ENCODE data around the gene RAE1.

Gene RAE1

DNA sequence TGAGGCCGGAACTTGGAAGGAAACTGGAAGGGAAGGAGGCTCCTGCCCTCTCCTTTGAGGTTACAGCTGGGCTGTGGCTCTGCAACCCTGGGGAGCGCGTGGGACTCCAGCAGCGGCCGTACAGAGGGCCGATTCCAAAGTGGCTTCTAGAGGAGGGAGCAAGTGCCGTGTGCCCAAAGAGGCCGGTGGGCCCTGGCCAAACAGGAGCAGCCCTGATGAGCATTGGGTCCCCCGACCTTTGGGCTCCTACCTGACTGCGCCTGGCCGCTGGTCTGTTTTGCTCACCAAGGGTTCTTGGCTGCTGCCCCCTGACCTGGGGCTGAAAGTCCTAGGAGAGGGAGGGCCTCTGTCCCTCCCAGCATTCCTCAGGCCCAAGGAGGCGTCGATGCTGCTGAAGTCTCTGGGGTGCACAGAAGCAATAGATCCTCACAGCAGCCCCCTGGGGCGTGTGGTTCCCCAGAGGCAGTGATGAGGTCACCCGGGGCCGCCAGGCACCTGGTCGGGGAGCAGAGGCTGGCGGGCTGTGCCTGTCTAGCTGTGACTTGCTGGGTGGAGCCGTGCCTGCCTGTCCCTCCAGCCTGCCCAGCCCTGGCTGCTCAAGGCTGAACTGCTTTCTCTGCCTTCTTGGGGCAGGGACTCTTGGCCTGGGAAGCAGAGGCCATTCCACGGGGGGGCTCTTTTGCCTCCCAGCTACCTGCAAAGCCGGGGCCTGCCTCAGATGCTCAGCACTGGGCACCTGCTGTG is 49.9 kb downstream of the RAE1 start:
- DNase-seq (ENCODE audit: low read depth): no peak

DNA sequence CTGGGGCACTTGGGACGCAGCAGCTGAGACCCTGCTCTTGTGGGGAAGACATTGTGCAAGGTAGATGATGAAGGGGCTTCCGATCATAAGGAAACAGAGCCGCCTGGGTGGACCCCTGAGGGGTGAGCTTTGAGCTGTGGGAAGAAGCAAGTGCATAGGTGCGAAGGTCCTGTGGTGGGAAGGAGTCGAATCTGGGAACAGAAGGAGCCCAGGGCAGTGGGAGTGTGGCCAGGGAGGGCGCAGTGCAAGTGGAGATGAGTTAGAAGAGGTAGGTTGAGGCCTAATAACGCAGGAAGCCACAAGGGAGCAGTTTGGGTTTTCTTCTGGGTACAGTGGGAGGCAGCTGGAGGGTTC is 50.5 kb downstream of the RAE1 start:
- no peak for DNase-seq (ENCODE audit: low read depth)

GRCh38 chr20:57402206-57403125 is 51.4 kb downstream of the RAE1 start:
- no peak for DNase-seq (ENCODE audit: low read depth)

DNA sequence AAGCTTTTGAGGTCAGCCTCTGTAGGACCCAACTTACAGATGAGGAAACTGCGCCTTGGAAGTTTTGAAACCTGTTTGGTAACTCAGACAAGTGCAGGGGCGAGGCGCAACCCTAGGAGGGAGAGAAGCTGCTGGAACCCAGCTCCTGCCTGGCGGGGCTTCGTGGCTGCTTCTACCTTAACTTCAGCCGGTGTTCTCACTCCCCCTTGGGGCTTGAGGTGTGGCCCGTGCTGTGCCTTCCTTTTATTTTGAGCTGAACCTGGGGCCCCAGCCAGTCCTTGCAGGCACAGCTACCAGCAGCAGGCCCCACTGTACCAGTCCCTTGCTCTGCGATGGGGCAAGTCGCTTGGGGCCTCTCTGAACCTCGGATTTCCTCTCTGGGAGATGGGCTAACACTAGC is 52.2 kb downstream of the RAE1 start:
- no peak for DNase-seq (ENCODE audit: low read depth)

DNA sequence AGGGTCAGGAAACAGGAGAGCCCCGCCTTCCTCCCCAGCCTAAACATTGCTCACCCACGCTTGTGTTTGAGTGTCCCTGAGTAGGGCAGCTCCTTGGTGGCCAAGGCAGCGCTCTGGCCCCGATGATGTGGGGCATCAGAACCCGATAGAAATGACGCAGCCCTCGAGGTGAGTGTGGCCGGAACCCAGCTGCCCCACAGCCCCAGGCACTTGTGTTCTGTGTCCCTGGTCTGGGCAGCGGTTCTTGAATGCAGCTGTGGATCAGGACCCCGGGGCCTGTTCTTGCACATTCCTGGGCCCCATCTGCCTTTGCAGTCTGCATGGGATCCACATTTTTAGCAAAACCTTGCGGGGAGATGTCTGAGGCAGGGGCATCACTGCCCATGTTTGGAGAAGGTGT is 53.0 kb downstream of the RAE1 start:
- no peak for DNase-seq (ENCODE audit: low read depth)

DNA sequence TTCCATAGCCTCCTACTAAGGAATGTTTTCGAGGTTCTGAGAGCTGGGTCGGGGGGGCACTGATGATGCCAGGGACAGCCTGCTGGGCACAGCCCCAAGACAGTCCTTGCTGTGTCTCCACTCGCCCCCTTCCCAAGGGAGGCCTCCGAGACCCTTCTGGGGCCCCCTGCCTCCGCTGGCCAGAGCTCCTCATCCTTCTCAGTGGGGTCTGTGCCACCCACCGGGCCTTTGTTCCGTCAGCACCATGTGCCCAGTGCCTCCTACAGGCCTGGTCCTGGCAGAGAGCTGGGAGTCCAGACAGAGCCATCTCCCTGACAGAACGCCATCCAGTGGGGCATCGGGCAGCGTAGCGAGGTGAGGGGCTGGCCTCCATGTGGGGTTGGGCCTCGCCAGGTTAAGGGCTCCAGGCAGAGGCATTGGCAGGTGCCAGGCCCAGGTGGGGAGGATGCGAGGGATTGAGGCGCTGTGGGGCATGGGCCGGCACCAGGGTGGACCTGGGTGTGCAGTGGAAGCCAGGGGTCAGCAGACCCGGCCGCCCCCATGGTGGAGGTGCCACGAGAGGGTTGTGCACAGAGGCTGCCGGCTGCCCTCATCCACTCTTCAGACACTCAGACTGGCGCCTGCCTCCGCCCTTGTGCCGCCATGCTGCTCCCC is 53.5 kb downstream of the RAE1 start:
- no peak for DNase-seq (ENCODE audit: low read depth)

- DNase-seq (ENCODE audit: low read depth): no peak
Measured at GRCh38 chr20:57405236-57406016, 54.4 kb downstream of the RAE1 start.

DNA sequence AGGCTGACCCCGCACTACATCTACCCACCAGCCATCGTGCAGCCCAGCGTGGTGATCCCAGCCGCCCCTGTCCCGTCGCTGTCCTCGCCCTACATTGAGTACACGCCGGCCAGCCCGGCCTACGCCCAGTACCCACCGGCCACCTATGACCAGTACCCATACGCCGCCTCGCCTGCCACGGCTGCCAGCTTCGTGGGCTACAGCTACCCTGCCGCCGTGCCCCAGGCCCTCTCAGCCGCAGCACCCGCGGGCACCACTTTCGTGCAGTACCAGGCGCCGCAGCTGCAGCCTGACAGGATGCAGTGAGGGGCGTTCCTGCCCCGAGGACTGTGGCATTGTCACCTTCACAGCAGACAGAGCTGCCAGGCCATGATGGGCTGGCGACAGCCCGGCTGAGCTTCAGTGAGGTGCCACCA is 56.5 kb downstream of the RAE1 start:
- DNase-seq (ENCODE audit: low read depth): no peak

GRCh38 chr20:57408131-57408530 is 57.1 kb downstream of the RAE1 start:
- no peak for DNase-seq (ENCODE audit: low read depth)

- no peak for DNase-seq (ENCODE audit: low read depth)
Measured at GRCh38 chr20:57408536-57409233, 57.6 kb downstream of the RAE1 start.

- DNase-seq (ENCODE audit: low read depth): no peak
Measured at GRCh38 chr20:57409316-57409671, 58.2 kb downstream of the RAE1 start.

DNA sequence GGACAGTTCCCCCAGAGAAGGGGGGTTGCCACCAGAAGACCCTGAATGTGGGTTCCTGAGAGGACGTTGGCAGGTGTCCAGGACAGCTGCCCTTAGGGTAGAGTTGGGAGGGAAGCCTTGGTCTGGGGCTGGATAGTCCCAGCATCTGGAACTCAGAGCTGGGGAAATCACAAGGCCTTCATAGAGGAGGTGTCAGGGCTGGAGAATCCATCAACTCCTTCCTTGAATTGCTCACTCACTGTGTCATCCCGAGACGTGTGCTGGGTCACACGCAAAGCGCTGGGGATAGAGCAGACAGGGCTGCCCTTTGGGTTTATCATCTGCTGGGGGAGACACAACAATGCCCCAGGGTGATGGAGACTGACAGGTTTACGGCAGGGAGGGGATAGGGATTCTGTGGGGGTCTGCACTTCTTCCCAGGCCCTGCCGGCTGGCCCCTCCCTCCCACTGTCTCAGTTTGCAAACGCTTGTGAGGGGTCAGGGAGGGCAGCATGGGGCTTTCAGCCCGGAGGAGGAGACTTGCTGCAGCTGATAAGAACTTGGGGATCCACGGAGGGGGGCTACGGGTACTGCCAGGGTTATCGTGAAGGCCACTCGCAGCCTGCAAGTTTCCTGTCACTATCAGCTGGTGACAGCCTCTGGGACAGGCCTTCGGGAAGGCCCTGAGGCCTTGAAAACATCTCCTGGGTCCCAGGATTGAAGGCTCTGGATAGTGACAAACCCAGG is 58.8 kb downstream of the RAE1 start:
- no peak for DNase-seq (ENCODE audit: low read depth)

GRCh38 chr20:57410398-57410920 is 59.4 kb downstream of the RAE1 start:
- no peak for DNase-seq (ENCODE audit: low read depth)

GRCh38 chr20:57410924-57411323 is 59.9 kb downstream of the RAE1 start:
- DNase-seq (ENCODE audit: low read depth): no peak

DNA sequence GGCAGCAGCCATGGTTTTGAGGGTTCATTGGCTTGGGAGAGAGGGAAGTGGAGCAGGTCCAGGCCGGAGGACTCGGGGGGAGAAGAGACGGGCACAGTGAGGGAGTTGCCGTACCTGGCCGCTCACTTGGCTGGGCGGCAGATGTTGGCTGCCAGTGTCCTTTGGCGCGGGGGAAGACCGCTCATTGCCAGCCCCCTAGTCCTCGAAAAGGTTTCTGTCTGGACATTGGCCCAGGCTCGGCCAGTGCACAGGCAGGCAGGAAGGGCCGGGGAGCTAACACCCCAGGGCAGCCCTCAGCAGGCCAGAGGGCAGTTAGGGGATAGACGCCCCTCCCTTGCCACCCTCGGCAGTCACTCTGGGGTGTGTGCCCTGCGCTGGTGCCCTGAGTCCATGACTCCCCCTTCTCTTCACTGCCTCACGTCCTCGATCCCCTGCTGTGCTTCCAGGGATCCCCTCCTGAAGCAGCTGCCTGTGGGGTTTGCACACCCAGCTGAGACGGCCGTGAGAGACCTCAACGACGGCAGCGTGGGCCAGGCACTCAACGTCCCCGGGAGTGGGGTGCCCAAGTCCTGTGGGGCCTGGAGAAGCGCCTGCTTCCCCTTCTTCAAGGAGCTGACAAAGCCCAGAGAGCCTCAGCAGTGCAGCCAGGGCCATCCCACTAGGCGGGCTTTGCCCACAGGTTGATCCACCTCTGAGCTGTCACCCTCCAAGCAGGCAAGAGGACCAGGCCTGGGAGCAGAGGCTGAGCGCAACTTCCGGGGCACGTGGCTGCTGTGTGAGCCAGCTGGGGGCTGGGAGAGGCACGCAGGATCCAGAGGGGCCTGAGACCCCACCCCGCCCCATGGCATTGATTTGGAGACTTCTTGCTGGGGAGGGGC is 60.6 kb downstream of the RAE1 start:
- DNase-seq (ENCODE audit: low read depth): no peak

DNA sequence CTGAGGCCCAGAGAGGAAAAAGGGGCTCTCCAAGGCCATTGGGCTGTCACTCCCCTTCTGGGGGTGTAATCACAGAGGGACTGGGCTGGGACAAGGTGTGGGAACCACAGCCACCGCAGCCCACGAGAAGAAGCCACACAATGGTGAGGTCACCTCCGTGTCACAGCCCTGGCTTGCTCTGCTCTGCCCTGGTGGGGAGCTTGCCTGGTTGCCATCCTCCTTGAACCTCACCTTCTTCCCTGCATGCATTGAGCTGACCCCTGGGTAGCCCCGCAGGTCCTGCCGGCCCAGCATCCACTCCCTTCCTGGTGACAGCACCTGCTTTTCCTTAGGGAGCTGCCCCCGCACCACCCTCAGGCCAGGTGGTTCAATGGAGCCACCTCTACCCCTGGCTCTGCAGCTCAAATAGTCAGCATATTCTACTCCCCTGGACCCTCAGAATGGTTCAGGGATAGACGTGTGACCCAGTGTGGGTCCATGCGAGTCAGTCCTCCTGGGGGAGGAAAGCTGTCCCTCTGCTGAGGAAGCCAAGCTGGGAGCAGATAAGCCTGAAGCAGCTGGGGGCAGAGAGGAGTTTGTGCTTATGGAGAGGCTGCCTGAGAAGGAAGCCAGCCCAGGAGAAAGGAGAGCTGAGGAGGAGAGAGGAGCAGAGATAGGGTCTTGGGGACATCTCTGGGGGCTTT is 61.4 kb downstream of the RAE1 start:
- DNase-seq (ENCODE audit: low read depth): no peak

DNA sequence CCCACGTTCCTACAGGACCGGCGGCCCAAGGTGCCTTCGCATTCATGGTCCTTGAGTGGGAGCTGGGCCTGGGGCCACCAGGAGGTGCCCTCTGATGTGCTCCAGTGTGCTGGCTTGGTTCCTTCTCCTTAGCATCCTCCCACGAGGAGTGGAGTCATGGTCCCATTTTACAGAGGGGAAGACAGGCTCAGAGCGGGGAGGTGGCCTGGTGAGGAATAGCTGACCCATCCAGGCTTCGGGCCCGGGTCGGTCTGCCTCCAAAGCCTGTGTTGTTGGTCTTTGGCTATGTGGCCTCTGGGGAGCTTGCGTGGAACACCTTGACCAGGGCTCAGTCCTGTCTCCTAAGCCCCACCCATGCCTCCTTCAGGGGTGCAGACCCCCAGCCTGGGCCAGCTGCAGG is 62.9 kb downstream of the RAE1 start:
- DNase-seq (ENCODE audit: low read depth): no peak

- DNase-seq (ENCODE audit: low read depth): no peak
Measured at GRCh38 chr20:57414867-57415592, 64.0 kb downstream of the RAE1 start.
